ENCODE results near the gene CCDC12. TPM values are rescaled to one million over a fixed set of nuclear protein-coding genes. Genes with fewer than 3 reads are reported as not detected.
A peak's percentile ranks its signal among the peaks of the same experiment; 100 is the strongest.
"Not testable (repeated sequence)": the region's sequence is repeated elsewhere in the genome, so short reads cannot be mapped to it uniquely, and the experiment has no call there.

CCDC12 gene
- total RNA-seq, 1 donor from 2014 or later: 50.0 TPM

GRCh38 chr3:46923559-46924350 lies 52.8 kb downstream of the CCDC12 start:
- no peak for DNase-seq (ENCODE audit: low spot score)

- DNase-seq (ENCODE audit: low spot score): no peak
Observed at GRCh38 chr3:46922871-46923558, 53.5 kb downstream of the CCDC12 start.

GRCh38 chr3:46922426-46922825 lies 54.1 kb downstream of the CCDC12 start:
- no peak for DNase-seq (ENCODE audit: low spot score)

- DNase-seq (ENCODE audit: low spot score): no peak
Observed at GRCh38 chr3:46921871-46922271, 54.7 kb downstream of the CCDC12 start.

- no peak for DNase-seq (ENCODE audit: low spot score)
Observed at GRCh38 chr3:46921041-46921440, 55.5 kb downstream of the CCDC12 start.

GRCh38 chr3:46918634-46919033 lies 57.9 kb downstream of the CCDC12 start:
- no peak for DNase-seq (ENCODE audit: low spot score)

GRCh38 chr3:46918202-46918601 lies 58.3 kb downstream of the CCDC12 start:
- DNase-seq (ENCODE audit: low spot score): no peak

GRCh38 chr3:46917257-46917656 lies 59.3 kb downstream of the CCDC12 start:
- DNase-seq (ENCODE audit: low spot score): no peak

- no peak for DNase-seq (ENCODE audit: low spot score)
Observed at GRCh38 chr3:46916799-46917198, 59.7 kb downstream of the CCDC12 start.

GRCh38 chr3:46916278-46916677 lies 60.3 kb downstream of the CCDC12 start:
- DNase-seq (ENCODE audit: low spot score): no peak

GRCh38 chr3:46915297-46915822 lies 61.2 kb downstream of the CCDC12 start:
- DNase-seq (ENCODE audit: low spot score): no peak

- DNase-seq (ENCODE audit: low spot score): no peak
Observed at GRCh38 chr3:46914849-46915248, 61.7 kb downstream of the CCDC12 start.

GRCh38 chr3:46913644-46914043 lies 62.9 kb downstream of the CCDC12 start:
- DNase-seq (ENCODE audit: low spot score): peak; percentile 78

GRCh38 chr3:46912986-46913385 lies 63.6 kb downstream of the CCDC12 start:
- no peak for DNase-seq (ENCODE audit: low spot score)

- not testable (repeated sequence) for DNase-seq (ENCODE audit: low spot score)
Observed at GRCh38 chr3:46910914-46911313, 65.6 kb downstream of the CCDC12 start.

- DNase-seq (ENCODE audit: low spot score): no peak
Observed at GRCh38 chr3:46910166-46910760, 66.3 kb downstream of the CCDC12 start.

GRCh38 chr3:46909535-46910161 lies 66.9 kb downstream of the CCDC12 start:
- DNase-seq (ENCODE audit: low spot score): peak; percentile 82

GRCh38 chr3:46908986-46909534 lies 67.5 kb downstream of the CCDC12 start:
- DNase-seq (ENCODE audit: low spot score): no peak

GRCh38 chr3:46908294-46908985 lies 68.1 kb downstream of the CCDC12 start:
- DNase-seq (ENCODE audit: low spot score): no peak

GRCh38 chr3:46907960-46908293 lies 68.6 kb downstream of the CCDC12 start:
- no peak for DNase-seq (ENCODE audit: low spot score)

GRCh38 chr3:46907271-46907670 lies 69.3 kb downstream of the CCDC12 start:
- no peak for DNase-seq (ENCODE audit: low spot score)
